ENCODE data around the gene BSX.

GRCh38 chr11:122951211-122951610, 30.4 kb downstream of the BSX start:
- TF ChIP-seq CTCF (IDR thresholded peaks at IDR 0.05) (no peak), POLR2A (IDR thresholded peaks at IDR 0.05) (no peak)

All from esophagus squamous epithelium (tissue), 4 donors.